Activated T-cell treated with anti-CD3 and anti-CD28 coated beads, Interleukin-2, amount 50 U/mL, for 24 hours (primary cell): ENCODE results near the gene PLEKHA8.

ENCODE experiments used
- DNase-seq: peaks from one replicate; pipeline ENCODE4 v3.0.0-alpha.2; 2020
- H3K27ac Mint-ChIP-seq: 2 replicates; pipeline ENCODE4 v1.8.0; 2020; ENCODE audit warnings: mild to moderate bottlenecking, mixed read lengths
- H3K27me3 Mint-ChIP-seq: 2 replicates; pipeline ENCODE4 v1.8.0; 2020; ENCODE audit warnings: mixed read lengths
- H3K36me3 Mint-ChIP-seq: 2 replicates; pipeline ENCODE4 v1.8.0; 2020; ENCODE audit warnings: low read depth, mixed read lengths
- H3K4me1 Mint-ChIP-seq: 2 replicates; pipeline ENCODE4 v1.8.0; 2020; ENCODE audit warnings: low read depth, mixed read lengths
- H3K4me3 Mint-ChIP-seq: 2 replicates; pipeline ENCODE4 v1.8.0; 2020; ENCODE audit warnings: mild to moderate bottlenecking, moderate library complexity, mixed read lengths
- H3K9me3 Mint-ChIP-seq: 2 replicates; pipeline ENCODE4 v1.8.0; 2020; ENCODE audit warnings: mixed read lengths

PLEKHA8 gene

GRCh38 chr7:30146127-30146612 lies 118.0 kb downstream of the PLEKHA8 start:
- Mint-ChIP-seq H3K27ac (no peak overlapping the region), H3K4me3 (no peak overlapping the region), H3K27me3 (no peaks in the 10 kb centered on the region), H3K9me3 (no peaks in the 10 kb centered on the region), H3K4me1 (peaks cover 19% of the 10 kb centered on the region), H3K36me3 (peaks cover 2% of the 10 kb centered on the region)
- DNase-seq = no peak

GRCh38 chr7:30147223-30147622 lies 119.0 kb downstream of the PLEKHA8 start:
- DNase-seq = no peak
- Mint-ChIP-seq H3K27ac (no peak overlapping the region), H3K4me3 (no peak overlapping the region), H3K4me1 (peaks cover 18% of the 10 kb centered on the region), H3K9me3 (no peaks in the 10 kb centered on the region), H3K36me3 (peaks cover 3% of the 10 kb centered on the region), H3K27me3 (no peaks in the 10 kb centered on the region)

- Mint-ChIP-seq H3K27me3 (no peaks in the 10 kb centered on the region), H3K36me3 (peaks cover 3% of the 10 kb centered on the region), H3K9me3 (no peaks in the 10 kb centered on the region), H3K4me1 (peaks cover 18% of the 10 kb centered on the region), H3K27ac (no peak overlapping the region), H3K4me3 (no peak overlapping the region)
- no peak for DNase-seq
Measured at GRCh38 chr7:30147785-30148184, 119.6 kb downstream of the PLEKHA8 start.

DNA sequence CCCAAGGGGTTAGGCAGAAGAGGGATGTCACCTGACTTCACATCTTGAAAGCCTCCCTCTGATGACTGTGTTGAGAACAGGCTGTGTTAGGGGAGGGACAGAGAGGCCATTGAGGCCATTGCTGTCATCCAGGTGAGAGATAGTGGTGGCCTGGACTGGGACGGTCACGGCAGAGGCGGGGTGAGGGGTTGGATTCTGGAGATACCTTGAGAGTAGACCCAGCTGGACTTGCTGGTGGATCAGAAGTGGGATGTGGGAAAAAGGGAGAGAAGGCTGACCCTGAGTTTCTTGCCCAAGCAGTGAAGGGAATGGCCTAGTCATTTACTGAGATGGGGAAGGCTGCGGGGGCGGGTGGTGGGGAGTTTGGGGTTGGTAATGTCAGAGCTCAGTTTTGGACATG lies 120.2 kb downstream of the PLEKHA8 start:
- Mint-ChIP-seq H3K9me3 (no peaks in the 10 kb centered on the region), H3K27ac (no peak overlapping the region), H3K4me1 (peaks cover 12% of the 10 kb centered on the region), H3K27me3 (no peaks in the 10 kb centered on the region), H3K36me3 (peaks cover 3% of the 10 kb centered on the region), H3K4me3 (no peak overlapping the region)
- no peak for DNase-seq

DNA sequence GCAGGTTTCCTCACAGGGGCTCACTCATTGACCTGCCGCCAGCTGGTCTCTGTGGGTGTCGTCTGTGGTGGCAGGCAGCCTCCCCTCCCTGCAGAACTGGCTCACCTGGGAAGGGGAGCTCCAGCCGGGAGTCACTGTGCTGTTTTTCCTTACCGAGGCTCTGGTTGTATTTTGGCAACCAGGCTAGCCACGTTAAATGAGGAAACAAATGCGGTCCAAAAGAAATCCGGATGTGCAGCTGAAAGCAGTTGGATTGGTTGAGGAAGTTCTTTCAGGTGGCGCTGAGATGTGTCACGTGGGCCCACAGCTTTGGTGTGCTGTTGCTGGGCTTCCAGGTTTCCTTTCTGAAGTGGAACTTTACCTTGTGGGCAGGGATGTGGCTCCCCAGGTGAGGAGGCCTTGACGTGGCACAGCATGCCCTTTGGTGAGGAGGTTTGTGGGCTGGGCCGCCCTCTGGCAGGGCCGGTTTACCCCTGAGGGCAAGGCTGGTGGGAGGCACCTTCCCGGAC lies 120.8 kb downstream of the PLEKHA8 start:
- H3K27me3 Mint-ChIP-seq = no peaks in the 10 kb centered on the region
- H3K27ac Mint-ChIP-seq = peak overlapping the region; percentile 69
- DNase-seq = peak; percentile 45

GRCh38 chr7:30149640-30150272 lies 121.5 kb downstream of the PLEKHA8 start:
- Mint-ChIP-seq H3K4me3 (no peak overlapping the region), H3K4me1 (no peaks in the 10 kb centered on the region), H3K9me3 (no peaks in the 10 kb centered on the region), H3K27ac (peak overlapping the region; percentile 69), H3K27me3 (no peaks in the 10 kb centered on the region), H3K36me3 (peaks cover 3% of the 10 kb centered on the region)
- no peak for DNase-seq

More for the DNA sequence above, 120.8 kb downstream of the PLEKHA8 start:
- peak overlapping the region; percentile 31 for H3K4me3 Mint-ChIP-seq
- H3K9me3 Mint-ChIP-seq = no peaks in the 10 kb centered on the region
- peaks cover 3% of the 10 kb centered on the region for H3K36me3 Mint-ChIP-seq
- peaks cover 6% of the 10 kb centered on the region for H3K4me1 Mint-ChIP-seq

- Mint-ChIP-seq H3K36me3 (peaks cover 3% of the 10 kb centered on the region), H3K9me3 (no peaks in the 10 kb centered on the region), H3K27ac (no peak overlapping the region), H3K4me1 (peaks cover 5% of the 10 kb centered on the region), H3K4me3 (no peak overlapping the region), H3K27me3 (no peaks in the 10 kb centered on the region)
- DNase-seq = no peak
Measured at GRCh38 chr7:30150711-30151110, 122.5 kb downstream of the PLEKHA8 start.

DNA sequence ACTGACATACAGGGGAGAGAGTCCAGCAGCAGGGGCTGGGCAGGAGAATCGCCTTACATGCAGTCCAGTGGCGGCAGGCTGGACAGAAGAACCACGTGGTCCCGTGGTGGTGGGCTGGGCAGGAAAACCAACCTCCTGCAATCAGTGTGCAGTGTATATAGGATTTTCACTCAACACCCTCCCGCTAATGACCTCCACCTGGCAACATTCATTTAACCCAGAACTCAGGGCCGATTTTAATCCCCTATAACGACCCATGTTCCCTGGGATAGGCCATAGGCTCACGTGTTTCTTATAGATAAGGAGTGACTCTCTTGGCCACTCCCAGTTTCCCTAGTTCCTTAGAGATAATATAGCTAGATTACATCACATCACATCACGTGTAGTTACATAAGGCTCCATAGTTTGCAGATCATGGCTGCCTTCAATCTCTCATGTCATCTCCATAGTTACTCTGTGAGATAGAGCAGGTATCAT lies 125.9 kb downstream of the PLEKHA8 start:
- H3K4me1 Mint-ChIP-seq = peaks cover 27% of the 10 kb centered on the region
- H3K27me3 Mint-ChIP-seq = no peaks in the 10 kb centered on the region
- no peak overlapping the region for H3K27ac Mint-ChIP-seq
- no peak overlapping the region for H3K4me3 Mint-ChIP-seq
- DNase-seq = no peak
- H3K36me3 Mint-ChIP-seq = peaks cover 3% of the 10 kb centered on the region
- H3K9me3 Mint-ChIP-seq = no peaks in the 10 kb centered on the region

DNA sequence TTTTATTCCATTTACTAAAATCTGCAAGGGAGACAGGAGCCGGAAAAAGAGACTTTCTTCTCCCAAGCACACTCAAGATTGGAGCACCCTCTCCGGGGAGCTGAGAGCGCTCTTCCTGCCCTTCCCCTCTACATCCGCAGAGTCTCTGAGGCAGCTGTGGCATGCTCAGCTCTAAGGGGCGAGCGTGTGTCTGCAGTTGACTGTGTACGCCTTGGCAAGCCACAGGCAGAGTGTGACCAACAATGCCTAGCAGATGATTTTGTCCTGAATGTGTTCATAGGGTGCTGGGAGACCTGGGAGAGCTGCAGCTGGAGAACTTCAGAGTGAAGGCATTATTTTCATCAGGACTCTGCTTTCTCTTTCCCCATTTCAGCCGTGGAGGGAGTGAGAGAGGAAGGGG lies 127.3 kb downstream of the PLEKHA8 start:
- H3K9me3 Mint-ChIP-seq = no peaks in the 10 kb centered on the region
- peaks cover 40% of the 10 kb centered on the region for H3K4me1 Mint-ChIP-seq
- DNase-seq = no peak
- no peaks in the 10 kb centered on the region for H3K27me3 Mint-ChIP-seq
- no peak overlapping the region for H3K4me3 Mint-ChIP-seq
- no peak overlapping the region for H3K27ac Mint-ChIP-seq
- peaks cover 3% of the 10 kb centered on the region for H3K36me3 Mint-ChIP-seq

DNA sequence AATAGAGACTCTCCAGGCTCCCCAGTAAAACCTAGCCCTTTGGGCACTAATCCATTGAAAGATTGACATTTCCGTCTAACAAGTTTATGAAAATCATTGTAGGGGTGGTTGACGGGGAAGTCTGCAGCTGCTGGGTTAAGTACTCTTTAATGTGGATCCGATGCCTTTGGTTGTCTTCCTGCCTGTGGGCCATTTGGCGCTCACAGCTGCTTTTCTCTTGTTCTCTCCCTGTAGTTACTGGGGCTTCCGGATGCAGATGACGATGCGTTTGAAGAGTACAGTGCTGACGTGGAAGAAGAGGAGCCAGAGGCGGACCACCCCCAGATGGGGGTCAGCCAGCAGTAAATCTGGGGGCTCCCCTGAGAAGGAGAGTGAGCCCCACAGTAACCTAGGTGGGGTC lies 129.0 kb downstream of the PLEKHA8 start:
- H3K4me3 Mint-ChIP-seq = peak overlapping the region; percentile 4
- peak; percentile 42 for DNase-seq
- peaks cover 51% of the 10 kb centered on the region for H3K4me1 Mint-ChIP-seq
- H3K36me3 Mint-ChIP-seq = no peaks in the 10 kb centered on the region
- peak overlapping the region; percentile 58 for H3K27ac Mint-ChIP-seq
- H3K27me3 Mint-ChIP-seq = no peaks in the 10 kb centered on the region
- H3K9me3 Mint-ChIP-seq = no peaks in the 10 kb centered on the region

DNA sequence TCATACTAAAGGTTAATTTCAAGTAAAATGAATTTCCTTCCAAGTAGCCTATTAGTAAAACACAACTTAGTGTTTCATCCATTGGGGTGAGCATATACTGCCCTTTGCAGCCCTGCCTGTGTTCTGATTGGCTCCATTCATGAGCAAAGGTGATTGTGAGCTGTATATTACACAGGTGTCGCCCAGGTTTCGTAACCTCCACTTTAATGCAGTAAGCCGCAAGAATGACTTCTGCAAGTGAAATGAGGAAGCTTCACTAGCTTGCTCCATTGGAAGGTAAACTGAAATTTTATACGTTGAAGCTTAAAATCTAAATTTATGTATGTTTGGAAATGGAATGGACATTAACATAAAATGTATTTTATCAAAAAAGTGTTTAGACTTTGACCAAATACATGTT lies 131.0 kb downstream of the PLEKHA8 start:
- H3K4me3 Mint-ChIP-seq = no peak overlapping the region
- H3K27me3 Mint-ChIP-seq = no peaks in the 10 kb centered on the region
- H3K36me3 Mint-ChIP-seq = no peaks in the 10 kb centered on the region
- H3K4me1 Mint-ChIP-seq = peaks cover 69% of the 10 kb centered on the region
- H3K27ac Mint-ChIP-seq = no peak overlapping the region
- no peak for DNase-seq
- H3K9me3 Mint-ChIP-seq = no peaks in the 10 kb centered on the region

- no peak for DNase-seq
- Mint-ChIP-seq H3K36me3 (no peaks in the 10 kb centered on the region), H3K9me3 (no peaks in the 10 kb centered on the region), H3K4me3 (no peak overlapping the region), H3K4me1 (peaks cover 71% of the 10 kb centered on the region), H3K27me3 (no peaks in the 10 kb centered on the region), H3K27ac (peak overlapping the region; percentile 8)
Measured at GRCh38 chr7:30159698-30160143, 131.5 kb downstream of the PLEKHA8 start.

- H3K9me3 Mint-ChIP-seq = no peaks in the 10 kb centered on the region
- H3K27me3 Mint-ChIP-seq = no peaks in the 10 kb centered on the region
- H3K27ac Mint-ChIP-seq = no peak overlapping the region
Measured at GRCh38 chr7:30160329-30160728, 132.1 kb downstream of the PLEKHA8 start.

GRCh38 chr7:30162133-30162532 lies 133.9 kb downstream of the PLEKHA8 start:
- no peak overlapping the region for H3K4me3 Mint-ChIP-seq
- no peak for DNase-seq
- peak overlapping the region; percentile 31 for H3K27ac Mint-ChIP-seq
- peaks cover 58% of the 10 kb centered on the region for H3K4me1 Mint-ChIP-seq
- no peaks in the 10 kb centered on the region for H3K9me3 Mint-ChIP-seq
- no peaks in the 10 kb centered on the region for H3K27me3 Mint-ChIP-seq
- no peaks in the 10 kb centered on the region for H3K36me3 Mint-ChIP-seq

More at GRCh38 chr7:30160329-30160728, 132.1 kb downstream of the PLEKHA8 start:
- no peak for DNase-seq
- Mint-ChIP-seq H3K4me3 (no peak overlapping the region), H3K36me3 (no peaks in the 10 kb centered on the region), H3K4me1 (peaks cover 70% of the 10 kb centered on the region)

DNA sequence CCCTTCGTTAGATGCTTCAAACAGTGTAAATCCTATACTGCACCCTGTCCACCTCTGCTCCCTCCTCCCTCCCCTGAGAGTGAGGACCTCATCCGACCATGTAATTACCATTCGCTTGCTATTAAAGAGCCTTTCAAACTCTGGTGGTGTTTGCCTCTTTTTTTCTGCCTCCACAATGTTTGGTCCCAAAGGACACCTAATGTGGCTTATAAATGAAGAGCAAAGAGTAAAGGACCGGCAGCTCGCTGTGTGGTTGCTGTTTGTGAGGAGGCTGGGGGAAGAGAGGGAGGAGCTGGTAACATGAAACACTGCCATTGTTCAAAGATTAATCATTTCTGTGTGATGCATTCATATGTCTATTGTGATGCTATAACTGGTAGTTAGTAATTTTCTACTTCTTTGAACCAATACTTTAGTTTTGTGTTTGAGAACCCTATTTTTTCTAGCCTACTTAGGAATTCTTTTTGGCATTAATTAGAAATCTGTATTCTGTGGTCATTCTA lies 134.5 kb downstream of the PLEKHA8 start:
- no peaks in the 10 kb centered on the region for H3K36me3 Mint-ChIP-seq
- peak overlapping the region; percentile 45 for H3K4me3 Mint-ChIP-seq
- H3K9me3 Mint-ChIP-seq = no peaks in the 10 kb centered on the region
- peak overlapping the region; percentile 90 for H3K27ac Mint-ChIP-seq
- H3K4me1 Mint-ChIP-seq = peaks cover 53% of the 10 kb centered on the region
- DNase-seq = no peak
- H3K27me3 Mint-ChIP-seq = no peaks in the 10 kb centered on the region
